Left forelimb (tissue), 1 donor: Measurements from ENCODE around the gene GPR89B.
"Not testable (repeated sequence)": the region's sequence is repeated elsewhere in the genome, so short reads cannot be mapped to it uniquely, and the experiment has no call there.

Experiments
- DNase-seq: peaks from one replicate; pipeline ENCODE4 v3.0.0-alpha.2; 2018; ENCODE audit warnings: low spot score

The GPR89B gene

GRCh38 chr1:147940456-147940855, 12.2 kb downstream of the GPR89B start:
- DNase-seq: not testable (repeated sequence)

DNA sequence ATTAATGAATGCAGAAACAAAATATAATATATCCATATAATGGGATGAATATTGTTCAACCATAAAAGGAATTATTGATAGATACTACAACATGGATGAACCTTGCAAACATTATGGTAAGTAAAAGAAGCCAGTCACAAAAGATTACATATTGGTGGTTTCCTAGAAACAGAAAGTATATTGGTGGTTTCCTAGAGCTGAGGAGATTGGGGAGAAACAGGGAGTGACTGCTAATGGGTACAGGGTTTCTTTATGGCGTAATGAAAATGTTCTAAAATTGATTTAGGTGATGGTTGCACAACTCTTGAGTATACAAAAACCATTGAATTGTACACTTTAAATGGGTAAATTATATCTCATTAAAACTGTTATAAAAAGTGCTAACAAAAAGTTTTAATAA, 14.3 kb downstream of the GPR89B start:
- DNase-seq: not testable (repeated sequence)

GRCh38 chr1:147949517-147949916, 21.3 kb downstream of the GPR89B start:
- DNase-seq: not testable (repeated sequence)

DNA sequence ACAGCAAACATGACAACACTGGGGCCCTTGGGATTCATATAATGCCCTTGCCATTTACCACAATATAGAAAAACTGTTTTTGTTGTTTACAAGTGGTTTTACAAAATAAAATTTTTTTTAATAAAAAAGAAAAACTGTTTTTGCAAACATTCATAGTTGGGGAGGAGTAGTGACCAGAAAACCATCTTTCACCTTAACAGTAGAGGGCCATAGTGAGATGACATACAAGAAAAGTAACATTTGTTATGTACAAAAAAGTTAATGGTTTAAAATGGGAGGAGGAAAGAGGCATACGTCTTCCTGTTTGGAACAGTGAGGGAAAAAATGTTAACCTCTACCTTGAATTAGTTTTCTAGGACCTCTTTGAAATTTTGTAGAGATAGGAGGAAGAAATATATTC, 30.7 kb downstream of the GPR89B start:
- not testable (repeated sequence) for DNase-seq

GRCh38 chr1:147959680-147960079, 31.5 kb downstream of the GPR89B start:
- not testable (repeated sequence) for DNase-seq

- DNase-seq: not testable (repeated sequence)
Observed at GRCh38 chr1:147964575-147964974, 36.4 kb downstream of the GPR89B start.

DNA sequence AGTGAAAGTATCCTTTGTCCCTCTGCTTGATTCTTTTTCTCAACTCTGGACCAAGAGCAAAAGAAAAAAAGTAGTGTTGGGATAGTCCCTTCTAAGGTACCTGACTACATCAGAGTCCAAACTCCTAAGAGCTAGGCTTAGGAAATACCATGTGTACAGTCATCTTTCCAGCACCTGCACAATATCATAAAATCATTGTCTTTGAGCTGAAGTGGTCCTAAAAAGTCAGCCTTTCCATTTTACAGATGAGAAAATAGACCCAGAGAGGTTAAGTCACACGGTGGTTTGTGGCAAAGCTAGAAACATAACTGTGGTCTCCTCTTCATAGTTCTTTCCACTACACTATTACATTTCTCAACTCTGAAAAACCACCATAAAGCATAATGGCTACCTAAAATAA, 38.4 kb downstream of the GPR89B start:
- DNase-seq: not testable (repeated sequence)

- not testable (repeated sequence) for DNase-seq
Observed at GRCh38 chr1:147978896-147979651, 50.9 kb downstream of the GPR89B start.

DNA sequence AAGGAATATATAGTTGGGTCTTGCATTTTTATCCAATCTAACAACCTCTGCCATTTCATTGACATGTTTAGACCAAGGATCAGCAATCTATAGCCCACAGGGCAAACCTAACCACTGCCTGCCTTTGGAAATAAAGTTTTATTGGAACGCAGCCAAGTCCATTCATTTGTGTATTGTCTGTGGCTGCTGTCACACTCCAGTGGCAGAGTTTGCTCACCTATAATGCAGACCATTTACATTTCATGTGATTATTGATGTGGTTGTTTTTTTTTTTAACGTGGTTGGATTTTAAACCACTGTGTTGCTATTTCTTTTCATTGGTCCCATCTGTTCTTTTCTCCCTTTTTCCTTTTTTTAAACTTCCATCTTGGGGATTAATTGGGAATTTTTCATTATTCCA, 57.2 kb downstream of the GPR89B start:
- DNase-seq: not testable (repeated sequence)

DNA sequence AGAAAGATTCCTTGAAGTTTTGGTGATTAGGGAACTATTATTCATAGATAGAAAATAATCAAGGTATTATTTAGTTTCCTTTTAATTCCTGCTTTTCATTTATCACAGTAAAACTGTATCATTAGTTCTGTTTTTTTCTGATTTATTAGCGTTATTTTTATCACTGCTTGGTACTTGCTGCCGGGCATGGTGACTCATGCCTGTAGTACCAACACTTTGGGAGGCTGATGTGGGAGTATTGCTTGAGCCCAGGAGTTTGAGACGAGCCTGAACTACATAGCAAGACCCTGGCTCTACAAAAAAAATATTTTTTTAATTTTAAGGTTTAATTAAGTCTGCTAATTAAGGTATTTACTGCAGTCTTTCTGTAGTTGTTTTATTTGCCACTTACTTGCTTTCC, 59.7 kb downstream of the GPR89B start:
- not testable (repeated sequence) for DNase-seq

- not testable (repeated sequence) for DNase-seq
Observed at GRCh38 chr1:147992916-147993315, 64.7 kb downstream of the GPR89B start.

- DNase-seq: not testable (repeated sequence)
Observed at GRCh38 chr1:147993400-147993799, 65.2 kb downstream of the GPR89B start.

GRCh38 chr1:147993825-147994615, 65.8 kb downstream of the GPR89B start:
- not testable (repeated sequence) for DNase-seq

DNA sequence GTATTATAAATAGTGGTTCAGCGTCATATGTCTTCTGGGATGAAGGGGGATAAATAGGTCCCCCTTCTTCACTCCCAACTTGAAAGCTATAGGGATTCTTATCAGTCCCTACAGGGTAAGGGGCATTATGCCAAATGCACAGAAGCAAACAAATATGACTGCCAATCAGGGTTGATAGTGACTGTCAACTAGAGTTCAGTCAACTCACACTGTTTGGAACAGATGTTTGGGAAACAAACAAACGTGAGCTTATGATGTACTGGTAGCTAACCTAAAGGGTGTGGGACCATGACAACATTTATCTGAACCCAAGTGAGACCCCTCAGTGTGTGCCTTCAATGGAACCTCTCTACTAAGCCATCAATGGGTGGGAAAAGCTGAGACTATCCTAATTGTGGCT, 67.9 kb downstream of the GPR89B start:
- not testable (repeated sequence) for DNase-seq

- not testable (repeated sequence) for DNase-seq
Observed at GRCh38 chr1:148007724-148008123, 79.5 kb downstream of the GPR89B start.

- DNase-seq: no peak
Observed at GRCh38 chr1:148010527-148010926, 82.3 kb downstream of the GPR89B start.

- DNase-seq: not testable (repeated sequence)
Observed at GRCh38 chr1:148013177-148014144, 85.2 kb downstream of the GPR89B start.

GRCh38 chr1:148014289-148015200, 86.3 kb downstream of the GPR89B start:
- DNase-seq: not testable (repeated sequence)

DNA sequence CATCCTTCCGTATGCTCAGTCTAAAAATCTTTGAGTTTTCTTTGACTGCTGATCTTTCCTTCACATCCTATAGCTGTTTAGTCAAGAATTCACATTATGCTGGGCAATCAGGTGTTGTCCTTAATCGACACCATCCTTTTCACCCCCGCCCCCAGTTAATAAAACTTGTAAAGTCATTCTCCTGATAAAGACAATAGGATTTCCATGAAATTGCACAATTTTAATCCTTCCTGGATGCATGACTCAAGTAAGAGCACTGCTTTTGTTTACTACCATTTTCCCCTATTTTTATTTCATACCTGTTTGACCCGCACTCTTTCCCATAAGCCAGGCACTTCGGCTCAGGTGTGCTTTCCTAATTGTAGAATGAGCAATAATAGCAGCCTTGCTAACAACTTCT, 96.7 kb downstream of the GPR89B start:
- DNase-seq: not testable (repeated sequence)

DNA sequence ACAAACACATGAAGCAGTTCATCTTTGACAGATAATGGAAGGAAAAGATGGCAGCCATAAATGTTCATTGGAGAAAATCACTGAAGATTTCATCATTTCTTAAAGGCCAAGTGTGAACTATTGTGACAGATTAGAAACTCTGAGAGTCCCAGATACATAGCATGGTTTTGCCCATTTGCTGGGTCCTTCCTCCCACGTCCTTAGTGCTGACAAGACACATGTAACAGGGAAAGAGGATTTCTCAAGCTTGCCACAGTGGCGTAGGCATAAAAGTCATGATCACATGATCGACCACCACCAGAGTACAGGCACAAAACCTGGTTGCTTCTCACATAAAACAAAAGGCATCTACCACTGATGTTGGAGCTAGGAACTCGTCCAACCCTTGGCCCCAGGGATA, 98.8 kb downstream of the GPR89B start:
- DNase-seq: not testable (repeated sequence)

- not testable (repeated sequence) for DNase-seq
Observed at GRCh38 chr1:148032247-148032646, 104.0 kb downstream of the GPR89B start.
